Neural progenitor cell (in vitro differentiated cells): ENCODE measurements around the gene CCR4. TPM values are rescaled to one million over a fixed set of nuclear protein-coding genes. Genes with fewer than 3 reads are reported as not detected.

Source experiments
- DNase-seq: peaks from one replicate; pipeline ENCODE4 v3.0.0-alpha.2; 2016; ENCODE audit warnings: low spot score
- H2AFZ ChIP-seq: fragments of 200-600 bp; sonication (generic); replicated peaks from 2 replicates; pipeline ENCODE4 v1.6.1; 2016; ENCODE audit warnings: antibody characterized with exemption
- H3F3A ChIP-seq: fragments of 200-600 bp; sonication (generic); 2 replicates; pipeline ENCODE4 v1.6.1; 2016; ENCODE audit warnings: antibody characterized with exemption, low read depth
- H3K27ac ChIP-seq: fragments of 200-600 bp; sonication (generic); 2 replicates; pipeline ENCODE4 v1.5.1; 2016; ENCODE audit warnings: mild to moderate bottlenecking
- H3K27me3 ChIP-seq: fragments of 200-600 bp; sonication (generic); 2 replicates; pipeline ENCODE4 v1.6.1; 2016; ENCODE audit warnings: mild to moderate bottlenecking, moderate library complexity
- H3K36me3 ChIP-seq: fragments of 200-600 bp; sonication (generic); 2 replicates; pipeline ENCODE4 v1.5.1; 2016
- H3K4me1 ChIP-seq: fragments of 200-600 bp; sonication (generic); 2 replicates; pipeline ENCODE4 v1.6.1; 2016; ENCODE audit warnings: mixed run types
- H3K4me2 ChIP-seq: fragments of 200-600 bp; sonication (generic); 2 replicates; pipeline ENCODE4 v1.6.1; 2016
- H3K4me3 ChIP-seq: fragments of 200-600 bp; sonication (generic); 2 replicates; pipeline ENCODE4 v1.5.1; 2016
- H3K79me2 ChIP-seq: fragments of 200-600 bp; sonication (generic); 2 replicates; pipeline ENCODE4 v1.6.1; 2016; ENCODE audit warnings: low read depth
- H3K9ac ChIP-seq: fragments of 200-600 bp; sonication (generic); 2 replicates; pipeline ENCODE4 v1.6.1; 2016
- H3K9me3 ChIP-seq: fragments of 200-600 bp; sonication (generic); 2 replicates; pipeline ENCODE4 v1.5.1; 2016; ENCODE audit warnings: low read depth
- H4K20me1 ChIP-seq: fragments of 200-600 bp; sonication (generic); 2 replicates; pipeline ENCODE4 v1.6.1; 2016; ENCODE audit warnings: low read depth
- H3K27ac Mint-ChIP-seq: 3 replicates; pipeline ENCODE4 v1.8.0; 2021; ENCODE audit warnings: mixed read lengths
- H3K27me3 Mint-ChIP-seq: 2 replicates; pipeline ENCODE4 v1.8.0; 2022; ENCODE audit warnings: low read depth, mild to moderate bottlenecking, inconsistent platforms, moderate library complexity, mixed read lengths; ENCODE audit not compliant: insufficient read depth
- H3K36me3 Mint-ChIP-seq: 3 replicates; pipeline ENCODE4 v1.8.0; 2021; ENCODE audit warnings: mixed read lengths
- H3K4me1 Mint-ChIP-seq: 3 replicates; pipeline ENCODE4 v1.8.0; 2021; ENCODE audit warnings: mixed read lengths
- H3K4me3 Mint-ChIP-seq: 3 replicates; pipeline ENCODE4 v1.8.0; 2021; ENCODE audit warnings: mild to moderate bottlenecking, moderate library complexity, mixed read lengths
- H3K9me3 Mint-ChIP-seq: 3 replicates; pipeline ENCODE4 v1.8.0; 2020; ENCODE audit warnings: mixed read lengths
- EZH2 ChIP-seq: fragments of 200-600 bp; sonication (generic); IDR thresholded peaks from 2 replicates; pipeline ENCODE4 v1.6.1; 2017; ENCODE audit warnings: antibody characterized with exemption, mild to moderate bottlenecking, moderate library complexity
- EZH2phosphoT487 ChIP-seq: fragments of 200-600 bp; sonication (generic); IDR thresholded peaks from 2 replicates; pipeline ENCODE4 v1.6.1; 2017; ENCODE audit warnings: antibody characterized with exemption
- total RNA-seq: library from RNA; depleted of rRNA; stranded (reverse); fragments of >200 nt; gene quantifications from 2 replicates; pipeline ENCODE4 v1.2.3, GENCODE V29; 2015; ENCODE audit warnings: low replicate concordance
- TF ChIP-seq, protein P1 (sequence below): fragments of 200-600 bp; sonication (generic); IDR thresholded peaks from 2 replicates; pipeline ENCODE4 v1.5.1; 2017; ENCODE audit warnings: antibody characterized with exemption, mild to moderate bottlenecking

CCR4 gene
- total RNA-seq, 1 donor from 2014 or later, result not detected

DNA sequence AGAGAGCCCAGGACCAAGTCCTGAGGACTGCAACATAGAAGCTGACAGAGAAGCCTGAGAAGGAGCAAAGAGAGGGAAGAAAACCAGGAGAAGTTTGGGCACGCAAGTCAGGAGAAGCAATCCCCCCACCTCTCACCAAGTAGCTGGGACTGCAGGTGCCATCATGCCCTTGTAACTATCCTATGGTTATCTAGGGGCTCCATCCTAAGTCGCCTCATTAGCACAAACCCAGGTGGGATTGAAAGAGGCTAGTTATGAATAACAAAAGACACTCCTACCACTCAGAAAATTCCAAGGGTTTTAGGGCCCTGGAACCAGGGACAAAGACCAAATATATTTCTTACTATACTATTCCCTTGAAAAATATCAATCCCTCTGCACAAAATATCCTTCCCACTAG is 53.5 kb downstream of the CCR4 start:
- H3F3A ChIP-seq, result no peaks in the 10 kb centered on the region
- no peaks in the 10 kb centered on the region for H3K27me3 Mint-ChIP-seq
- H3K4me1 Mint-ChIP-seq, result no peaks in the 10 kb centered on the region
- no peaks in the 10 kb centered on the region for H3K4me1 ChIP-seq
- H3K36me3 Mint-ChIP-seq, result peaks cover 12% of the 10 kb centered on the region
- no peak overlapping the region for H2AFZ ChIP-seq
- H3K4me2 ChIP-seq, result no peak overlapping the region
- TF ChIP-seq EZH2 (no peak), EZH2phosphoT487 (no peak)
- TF ChIP-seq, protein P1, sequence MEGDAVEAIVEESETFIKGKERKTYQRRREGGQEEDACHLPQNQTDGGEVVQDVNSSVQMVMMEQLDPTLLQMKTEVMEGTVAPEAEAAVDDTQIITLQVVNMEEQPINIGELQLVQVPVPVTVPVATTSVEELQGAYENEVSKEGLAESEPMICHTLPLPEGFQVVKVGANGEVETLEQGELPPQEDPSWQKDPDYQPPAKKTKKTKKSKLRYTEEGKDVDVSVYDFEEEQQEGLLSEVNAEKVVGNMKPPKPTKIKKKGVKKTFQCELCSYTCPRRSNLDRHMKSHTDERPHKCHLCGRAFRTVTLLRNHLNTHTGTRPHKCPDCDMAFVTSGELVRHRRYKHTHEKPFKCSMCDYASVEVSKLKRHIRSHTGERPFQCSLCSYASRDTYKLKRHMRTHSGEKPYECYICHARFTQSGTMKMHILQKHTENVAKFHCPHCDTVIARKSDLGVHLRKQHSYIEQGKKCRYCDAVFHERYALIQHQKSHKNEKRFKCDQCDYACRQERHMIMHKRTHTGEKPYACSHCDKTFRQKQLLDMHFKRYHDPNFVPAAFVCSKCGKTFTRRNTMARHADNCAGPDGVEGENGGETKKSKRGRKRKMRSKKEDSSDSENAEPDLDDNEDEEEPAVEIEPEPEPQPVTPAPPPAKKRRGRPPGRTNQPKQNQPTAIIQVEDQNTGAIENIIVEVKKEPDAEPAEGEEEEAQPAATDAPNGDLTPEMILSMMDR, result no peak
- no peaks in the 10 kb centered on the region for H3K9me3 ChIP-seq
- no peak overlapping the region for H3K9ac ChIP-seq
- H3K4me3 ChIP-seq, result no peak overlapping the region
- no peaks in the 10 kb centered on the region for H3K27me3 ChIP-seq
- no peak overlapping the region for H3K4me3 Mint-ChIP-seq
- no peak overlapping the region for H3K27ac ChIP-seq
- no peaks in the 10 kb centered on the region for H4K20me1 ChIP-seq
- no peaks in the 10 kb centered on the region for H3K9me3 Mint-ChIP-seq
- H3K79me2 ChIP-seq, result no peaks in the 10 kb centered on the region
- no peak overlapping the region for H3K27ac Mint-ChIP-seq
- H3K36me3 ChIP-seq, result no peaks in the 10 kb centered on the region
- no peak for DNase-seq

Other genes starting within 250 kb of the CCR4 start
- 106 and 107 TPM in 2 replicates for gene TRIM71, start 133.6 kb upstream of the CCR4 start, total RNA-seq
- 49.5 and 87.9 TPM in 2 replicates for gene GLB1, start 145.5 kb downstream of the CCR4 start, total RNA-seq
- 2.2 and 2.5 TPM in 2 replicates for gene TMPPE, start 145.5 kb downstream of the CCR4 start, total RNA-seq
- gene CRTAP, start 162.4 kb downstream of the CCR4 start, total RNA-seq, result 127 and 137 TPM in 2 replicates